ENCODE measurements around the gene SLC1A3.
"Not testable (repeated sequence)": the region's sequence is repeated elsewhere in the genome, so short reads cannot be mapped to it uniquely, and the experiment has no call there.

The SLC1A3 gene

DNA sequence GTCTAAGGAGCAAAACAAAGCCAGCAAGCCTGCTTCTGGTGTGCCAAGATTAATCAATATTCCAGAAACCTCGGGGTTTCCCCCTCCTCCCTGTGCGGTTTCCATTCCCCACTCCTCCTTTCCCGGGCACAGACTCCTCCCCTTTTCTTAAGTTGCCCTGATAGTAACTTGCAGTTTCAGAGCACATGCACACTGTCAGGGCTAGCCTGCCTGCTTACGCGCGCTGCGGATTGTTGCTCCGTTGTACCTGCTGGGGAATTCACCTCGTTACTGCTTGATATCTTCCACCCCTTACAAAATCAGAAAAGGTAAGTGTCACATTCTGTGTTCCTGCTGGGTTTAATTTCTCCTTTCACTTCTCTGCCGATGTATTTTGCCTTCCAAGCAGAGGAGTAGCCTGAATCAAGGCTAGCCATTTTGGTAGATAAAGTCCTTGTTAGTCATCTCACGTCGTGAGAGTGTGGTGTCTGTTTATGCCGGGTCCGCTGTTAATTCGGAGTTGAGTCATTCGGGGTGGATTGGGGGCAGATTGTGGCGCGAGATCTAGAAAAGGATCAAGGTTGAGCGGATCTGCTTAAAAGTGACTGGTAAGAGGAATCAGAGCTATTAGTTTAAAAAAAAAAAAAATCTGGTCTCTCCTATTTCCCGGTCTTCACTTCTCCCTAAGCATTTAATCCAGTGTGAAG is at the start of gene SLC1A3:
TSS of gene SLC1A3 (plus strand) at position 179 of the 686 bp plus-strand sequence. CDS start 1,818 bp downstream, outside the sequence.
- DNase-seq (ENCODE audit: low read depth) = no peak

DNA sequence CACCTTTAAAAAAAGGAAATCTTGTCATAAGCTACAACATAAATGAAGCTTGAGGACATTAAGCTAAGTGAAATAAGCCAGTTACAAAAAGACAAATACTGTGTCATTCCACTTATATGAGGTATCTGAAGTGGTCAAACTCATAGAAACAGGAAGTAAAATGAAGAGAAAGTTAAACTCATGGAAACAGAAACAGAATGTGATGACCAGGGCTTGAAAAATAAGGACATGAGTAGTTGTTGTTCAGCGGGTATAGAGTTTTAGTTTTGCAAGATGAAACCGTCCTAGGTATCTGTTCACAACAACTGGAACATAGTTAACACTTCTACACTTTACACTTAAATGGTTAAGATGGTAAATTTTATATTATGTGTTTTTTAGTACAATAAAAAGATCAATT is 47.8 kb upstream of the SLC1A3 start:
- no peak for DNase-seq (ENCODE audit: low read depth)

DNA sequence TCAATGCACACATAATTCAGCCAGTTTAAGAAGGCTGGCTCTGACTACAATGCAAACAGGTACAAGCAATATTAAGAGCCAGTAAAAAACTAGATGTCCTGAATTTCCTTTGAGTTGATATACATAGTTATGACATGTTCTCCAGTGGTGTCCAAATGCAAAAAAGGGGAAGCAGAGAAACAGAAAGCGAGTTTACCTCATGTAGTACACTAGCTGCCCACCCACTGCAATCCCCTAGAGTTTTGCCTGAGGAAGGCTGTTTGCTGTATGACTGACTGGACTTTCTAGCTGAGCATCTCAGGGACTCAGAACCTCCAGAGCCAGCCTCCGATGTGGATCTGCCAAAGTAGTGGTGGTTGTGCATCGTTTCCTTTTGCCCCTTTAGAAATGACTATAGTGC is 44.8 kb upstream of the SLC1A3 start:
- DNase-seq (ENCODE audit: low read depth) = no peak

DNA sequence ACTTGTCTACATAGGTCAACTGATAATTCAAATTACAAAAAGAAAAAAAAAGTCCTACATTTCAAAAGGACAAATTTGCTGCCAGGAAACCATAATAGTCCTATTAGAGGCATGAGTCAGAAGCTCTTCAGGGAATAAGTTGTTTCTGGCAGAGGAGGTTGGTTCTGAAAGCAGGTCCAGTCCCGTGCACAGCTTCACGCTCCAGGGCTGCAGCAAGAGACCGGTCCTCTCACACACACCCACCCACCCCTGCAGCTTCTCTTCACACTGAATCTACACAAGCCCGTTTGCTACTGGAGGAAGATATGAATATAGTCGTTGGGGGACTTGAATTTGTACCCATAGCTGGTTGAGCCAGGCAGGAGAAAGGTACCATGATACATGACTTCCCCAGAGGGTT is 36.9 kb upstream of the SLC1A3 start:
- no peak for DNase-seq (ENCODE audit: low read depth)

DNA sequence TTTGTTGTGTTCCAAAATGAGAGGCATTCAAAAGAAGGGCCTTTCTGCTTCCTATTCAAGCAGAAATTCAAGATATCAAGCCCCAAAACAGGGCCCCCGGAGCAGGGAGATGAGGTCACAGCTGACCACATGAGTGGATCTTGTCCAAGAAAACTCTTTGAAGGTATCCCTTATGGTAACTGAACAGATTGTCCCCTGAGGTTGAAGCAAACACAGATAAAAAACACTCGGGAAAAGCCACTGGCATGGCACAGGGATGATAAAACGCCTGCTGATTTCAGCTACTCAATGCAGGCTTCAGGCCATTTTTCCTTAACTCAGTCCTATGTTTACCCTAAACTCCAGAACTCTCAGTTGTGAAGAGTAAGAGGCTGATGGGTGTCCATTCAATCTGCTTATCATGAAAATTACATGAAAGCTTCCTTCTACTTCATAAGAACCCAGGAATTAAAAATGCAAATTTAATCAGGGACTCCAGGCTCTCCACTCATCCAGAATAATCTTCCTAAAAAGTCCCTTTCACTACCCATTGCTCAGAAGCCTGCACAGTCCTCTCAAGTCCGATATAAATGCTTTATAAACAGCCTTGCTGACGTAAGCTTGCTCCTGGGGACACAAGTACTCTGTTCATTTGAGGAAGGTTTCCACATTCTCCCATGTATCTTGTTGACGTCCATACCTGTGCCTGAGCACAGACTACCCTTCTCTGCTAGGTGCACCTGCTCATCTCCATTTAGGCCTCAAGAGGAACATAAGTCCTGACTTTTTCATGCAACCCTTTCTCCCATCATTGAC is 35.9 kb upstream of the SLC1A3 start:
- DNase-seq (ENCODE audit: low read depth) = no peak

DNA sequence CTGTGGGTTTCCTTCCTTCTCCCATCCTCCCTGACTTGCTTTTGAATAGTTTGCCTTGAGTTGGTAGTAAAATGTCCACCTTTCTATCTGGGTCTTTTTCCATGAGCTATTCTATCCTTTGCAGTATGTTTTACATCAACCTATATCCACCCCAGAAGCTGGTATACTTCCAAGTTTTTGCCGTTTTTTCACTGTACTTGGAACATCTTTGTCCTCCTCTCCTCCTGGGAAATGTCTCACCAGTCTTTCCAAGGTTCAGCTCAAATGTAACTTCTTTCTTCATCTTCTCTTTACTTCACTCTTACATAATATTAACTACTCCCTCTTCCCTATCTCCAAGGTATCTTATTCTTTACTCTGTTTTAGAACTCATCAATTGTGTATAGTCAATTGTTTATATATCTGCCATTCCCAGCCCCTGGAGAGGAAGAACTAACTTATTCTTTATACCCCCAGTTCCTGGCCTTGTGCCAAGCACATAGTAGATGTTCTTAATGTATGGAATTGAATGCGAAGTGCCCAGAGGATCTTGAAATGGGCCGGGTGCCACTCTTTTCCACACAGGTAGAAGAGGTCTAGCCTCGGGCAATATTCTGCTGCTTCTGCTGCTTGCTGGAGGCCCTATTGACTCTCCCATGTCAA is 34.9 kb upstream of the SLC1A3 start:
- no peak for DNase-seq (ENCODE audit: low read depth)

DNA sequence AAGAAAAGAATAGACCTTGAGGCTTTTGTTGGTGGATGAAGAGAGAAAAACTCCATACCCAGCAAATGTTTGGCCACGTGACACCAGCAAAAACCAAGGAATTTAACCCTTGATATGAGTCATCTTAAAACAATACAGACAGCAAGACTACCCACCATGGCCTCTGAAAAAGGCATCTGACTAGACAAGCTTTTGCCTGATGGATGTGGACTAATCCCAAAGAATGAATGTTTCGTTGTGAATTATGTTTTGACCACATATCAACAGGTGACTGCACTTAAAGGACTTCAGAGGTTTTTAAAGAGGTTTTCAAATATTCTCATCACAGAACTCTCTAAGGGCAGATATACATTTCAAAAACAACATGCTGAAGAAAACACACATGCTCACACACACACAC is 33.0 kb upstream of the SLC1A3 start:
- DNase-seq (ENCODE audit: low read depth) = no peak

DNA sequence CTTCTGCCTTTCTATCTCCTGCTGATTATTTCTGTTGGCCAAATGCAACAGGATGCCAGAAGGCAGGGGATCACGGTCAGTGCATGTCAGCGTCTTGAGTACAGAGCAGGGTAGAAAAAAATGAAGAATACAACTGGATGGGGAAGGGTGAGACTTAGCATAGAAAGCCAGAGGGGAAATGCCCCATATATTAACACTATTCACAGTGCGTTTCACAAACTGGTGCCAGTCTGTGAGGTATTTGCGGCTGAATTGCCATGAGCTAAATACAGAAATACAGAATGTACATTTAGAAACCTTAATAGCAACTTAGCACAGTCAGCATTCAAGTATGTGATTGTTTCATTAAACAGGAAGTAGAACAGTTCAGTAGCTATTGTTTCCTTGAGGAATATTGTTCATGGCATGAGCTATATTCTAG is 31.0 kb upstream of the SLC1A3 start:
- DNase-seq (ENCODE audit: low read depth) = no peak

DNA sequence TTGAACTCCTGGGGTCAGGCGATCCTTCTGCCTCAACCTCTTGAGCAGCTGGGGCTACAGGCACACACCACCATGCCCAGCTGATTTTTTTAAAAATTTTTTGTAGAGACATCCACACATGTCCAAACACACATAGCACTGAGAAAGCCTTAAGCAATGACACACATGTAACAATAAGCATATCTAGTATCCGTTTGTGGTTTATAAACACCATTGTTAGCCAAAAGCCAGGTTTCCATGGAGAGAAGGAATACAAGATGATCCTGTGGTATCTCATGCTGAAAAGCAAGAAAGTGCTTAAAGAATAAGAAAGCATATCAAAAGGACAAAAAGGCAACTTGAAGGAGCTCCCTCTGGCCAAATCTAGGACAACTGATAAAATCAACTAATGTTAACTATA is 29.7 kb upstream of the SLC1A3 start:
- DNase-seq (ENCODE audit: low read depth) = no peak

DNA sequence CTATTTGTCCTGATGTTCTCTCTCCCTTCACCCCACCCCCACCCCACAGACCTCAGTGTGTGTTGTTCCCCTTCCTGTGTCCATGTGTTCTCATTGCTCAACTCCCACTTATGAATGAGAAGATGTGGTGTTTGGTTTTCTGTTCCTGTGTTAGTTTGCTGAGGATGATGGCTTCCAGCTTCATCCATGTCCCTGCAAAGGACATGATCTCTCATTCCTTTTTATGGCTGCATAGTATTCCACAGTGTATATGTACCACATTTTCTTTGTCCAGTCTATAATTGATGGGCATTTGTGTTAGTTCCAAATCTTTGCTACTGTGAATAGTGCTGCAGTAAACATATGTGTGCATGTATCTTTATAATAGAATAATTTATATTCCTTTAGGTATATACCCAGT is 26.5 kb upstream of the SLC1A3 start:
- DNase-seq (ENCODE audit: low read depth) = not testable (repeated sequence)

DNA sequence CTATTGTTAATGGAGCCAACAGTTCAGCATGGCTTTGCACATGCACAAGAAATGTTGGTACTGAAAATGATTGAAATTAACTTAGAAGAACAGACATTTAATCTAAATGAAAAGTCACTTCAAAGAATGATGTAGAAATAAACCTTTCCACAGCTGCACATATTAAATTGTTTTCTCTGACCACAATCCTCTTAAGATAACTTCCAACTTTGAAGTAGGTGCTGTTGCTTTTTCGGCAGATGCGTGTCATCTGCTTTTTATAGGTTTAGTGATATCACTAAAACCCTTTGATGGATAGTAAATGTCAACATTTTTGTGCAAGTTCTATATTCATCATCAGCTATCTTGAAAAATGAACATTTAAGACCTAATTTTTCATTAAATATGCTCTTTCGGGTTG is 25.3 kb upstream of the SLC1A3 start:
- no peak for DNase-seq (ENCODE audit: low read depth)

DNA sequence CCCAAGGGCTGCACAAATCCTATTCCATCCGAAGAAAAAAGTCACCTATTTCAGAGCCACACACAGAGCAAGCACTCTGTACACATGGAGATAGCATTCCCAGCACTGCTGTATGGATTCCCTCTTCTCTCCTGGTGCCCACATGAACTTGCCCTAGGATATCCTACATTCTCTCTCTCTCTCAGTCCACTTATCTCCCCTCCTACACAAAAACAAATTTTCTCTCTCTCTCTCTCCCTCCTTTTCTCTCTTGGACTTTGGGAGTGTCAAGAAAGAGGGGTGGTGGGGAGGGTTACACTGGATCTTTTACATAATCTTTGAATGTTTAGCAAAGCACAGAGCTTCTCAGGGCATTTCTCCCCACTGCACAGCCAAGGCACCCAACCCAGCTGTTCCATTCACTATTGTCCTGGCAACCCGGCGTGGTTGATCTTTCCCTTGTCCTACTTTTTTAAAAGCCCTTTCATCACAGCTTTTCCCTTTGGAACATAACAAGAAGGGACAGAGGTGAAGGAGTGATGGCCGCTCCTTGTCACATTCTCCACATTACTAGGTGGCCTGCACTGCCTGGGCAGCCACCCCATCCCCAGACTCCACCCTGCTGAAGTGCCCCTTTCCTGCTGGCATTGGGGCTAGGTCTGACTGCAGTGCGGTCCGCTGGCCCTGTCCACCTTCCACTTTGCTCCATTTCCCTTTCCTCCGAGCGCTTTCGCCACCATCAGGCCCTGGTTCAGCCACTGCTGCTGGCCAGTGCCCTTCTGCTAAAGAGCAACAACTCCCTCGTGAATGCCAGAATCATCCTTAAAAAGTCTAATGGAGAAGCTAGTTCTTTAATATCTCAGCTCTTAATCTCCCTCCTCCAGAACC is 22.2 kb upstream of the SLC1A3 start:
- no peak for DNase-seq (ENCODE audit: low read depth)

DNA sequence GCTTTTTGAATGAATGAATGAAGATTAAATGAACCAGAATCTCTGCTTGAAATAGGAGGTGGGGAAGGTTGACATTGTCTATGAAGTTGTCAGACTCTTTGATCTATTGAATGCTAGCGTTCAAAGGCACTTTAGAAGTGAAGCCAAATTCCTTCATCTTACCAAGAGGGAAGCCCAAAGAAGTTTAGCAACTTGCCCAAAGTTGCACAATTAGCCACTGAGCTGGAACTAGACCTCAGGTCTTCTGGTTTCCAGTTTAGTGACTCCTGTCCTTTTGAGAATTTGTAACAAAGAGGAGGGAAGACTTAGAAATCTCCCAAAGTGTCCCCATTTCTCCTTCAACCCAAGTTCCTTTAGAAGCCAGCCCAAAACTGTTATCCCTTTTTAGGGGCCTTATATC is 20.7 kb upstream of the SLC1A3 start:
- DNase-seq (ENCODE audit: low read depth) = no peak

DNA sequence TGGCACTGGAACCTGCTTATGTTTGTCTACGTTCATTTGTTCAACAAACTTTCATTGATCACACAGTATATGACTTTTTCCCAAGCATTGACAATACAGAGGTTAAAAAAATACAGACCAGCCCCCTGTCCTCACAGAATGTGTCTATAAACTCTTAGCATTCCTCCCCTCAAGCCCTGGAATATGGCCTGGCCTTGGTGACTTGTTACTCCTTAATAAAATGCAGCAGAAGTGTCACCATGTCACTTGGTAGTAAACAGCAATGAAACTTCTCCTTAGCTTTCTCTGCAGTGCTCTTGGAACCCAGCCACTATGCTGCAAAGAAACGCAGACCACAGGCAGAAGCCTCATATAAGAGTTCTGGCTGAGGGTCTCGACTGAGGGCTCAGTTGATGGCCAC is 19.1 kb upstream of the SLC1A3 start:
- DNase-seq (ENCODE audit: low read depth) = no peak

DNA sequence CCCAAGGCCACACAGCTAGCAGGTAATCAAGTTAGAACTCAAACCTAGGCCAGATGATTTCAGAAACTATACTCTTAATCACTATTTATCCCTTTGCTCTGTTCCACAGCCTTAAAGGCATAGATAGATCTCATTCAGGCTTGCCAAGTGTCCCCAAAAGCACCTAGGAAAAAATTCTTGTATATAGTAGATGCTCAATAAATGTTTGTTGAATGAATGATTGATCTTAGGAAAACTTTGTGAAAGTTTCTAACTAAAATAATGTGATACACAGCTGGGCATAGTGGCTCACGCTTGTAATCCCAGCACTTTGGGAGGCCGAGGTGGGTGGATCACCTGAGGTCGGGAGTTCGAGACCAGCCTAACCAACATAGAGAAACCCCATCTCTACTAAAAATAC is 16.7 kb upstream of the SLC1A3 start:
- not testable (repeated sequence) for DNase-seq (ENCODE audit: low read depth)

DNA sequence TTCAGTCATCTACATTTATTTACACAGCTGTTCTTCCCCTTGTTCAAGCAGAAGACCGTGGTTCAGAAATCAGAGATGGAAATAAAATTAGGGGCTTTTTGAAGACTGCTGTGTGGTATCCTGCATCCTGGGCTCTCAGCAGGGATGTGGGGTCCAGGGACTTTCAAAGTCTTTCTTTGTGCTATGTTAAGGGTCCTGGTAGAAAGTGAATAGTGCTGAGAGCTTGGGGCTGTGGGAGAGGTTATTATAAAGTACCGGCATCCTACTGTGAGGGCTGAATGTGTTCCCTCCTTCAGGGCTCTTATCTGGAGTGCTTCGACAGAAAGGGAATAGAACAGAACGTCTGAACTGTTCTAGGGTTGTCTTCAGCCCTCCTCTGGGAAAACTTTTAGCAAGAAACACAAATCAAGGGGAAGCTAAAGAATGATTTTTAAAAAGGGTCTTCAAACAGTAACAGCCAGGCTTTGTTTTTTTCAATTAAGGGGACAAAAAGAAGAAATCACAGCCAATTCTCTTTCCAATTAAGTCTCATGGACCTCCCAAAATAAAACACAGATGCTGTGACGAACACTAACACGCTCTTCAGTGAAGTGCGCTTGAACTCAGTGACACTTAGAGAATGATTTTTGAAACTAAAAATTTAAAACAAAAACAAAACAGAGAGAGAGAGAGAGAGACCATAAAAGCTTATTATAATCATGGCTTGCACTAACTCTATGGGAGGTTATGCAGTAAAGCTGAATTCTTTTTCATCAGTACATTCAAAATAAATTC is 15.7 kb upstream of the SLC1A3 start:
- no peak for DNase-seq (ENCODE audit: low read depth)

DNA sequence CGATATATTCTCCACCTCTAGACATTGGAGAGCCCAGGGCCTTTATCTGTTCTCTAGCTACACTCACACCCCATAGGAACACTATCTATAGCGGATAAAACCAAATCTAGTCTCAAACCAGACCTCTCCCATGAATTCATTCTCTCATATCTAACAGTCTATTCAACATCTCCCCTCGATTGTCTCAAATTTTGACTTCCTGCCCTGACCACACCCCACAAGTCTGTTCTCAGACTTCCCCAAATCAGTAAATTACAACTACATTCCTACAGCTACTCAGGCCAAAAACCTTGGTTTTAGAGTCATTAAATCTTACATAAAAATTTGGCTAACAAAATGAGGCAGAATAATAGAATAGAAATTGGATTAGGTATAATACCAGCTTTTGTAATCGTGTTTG is 12.5 kb upstream of the SLC1A3 start:
- DNase-seq (ENCODE audit: low read depth) = no peak

DNA sequence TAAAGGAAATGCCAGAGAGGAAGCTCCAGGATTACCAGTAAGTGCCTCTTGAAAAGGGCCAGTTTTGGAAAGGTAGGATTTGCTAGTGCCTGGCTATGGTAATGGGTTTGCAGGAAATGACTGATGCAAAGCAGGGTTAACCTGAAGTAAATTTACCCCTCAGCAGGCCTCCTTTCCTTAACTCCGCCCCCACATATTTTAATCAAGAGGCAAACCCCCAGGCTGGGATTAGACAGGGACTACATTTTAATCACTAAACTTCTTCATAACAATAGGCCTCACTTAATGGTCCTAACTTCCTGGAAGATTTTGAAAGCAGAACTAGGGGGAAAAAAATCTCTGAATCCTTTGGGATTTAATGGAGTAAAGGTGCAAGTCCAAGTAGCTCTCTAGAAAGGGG is 10.2 kb upstream of the SLC1A3 start:
- no peak for DNase-seq (ENCODE audit: low read depth)

DNA sequence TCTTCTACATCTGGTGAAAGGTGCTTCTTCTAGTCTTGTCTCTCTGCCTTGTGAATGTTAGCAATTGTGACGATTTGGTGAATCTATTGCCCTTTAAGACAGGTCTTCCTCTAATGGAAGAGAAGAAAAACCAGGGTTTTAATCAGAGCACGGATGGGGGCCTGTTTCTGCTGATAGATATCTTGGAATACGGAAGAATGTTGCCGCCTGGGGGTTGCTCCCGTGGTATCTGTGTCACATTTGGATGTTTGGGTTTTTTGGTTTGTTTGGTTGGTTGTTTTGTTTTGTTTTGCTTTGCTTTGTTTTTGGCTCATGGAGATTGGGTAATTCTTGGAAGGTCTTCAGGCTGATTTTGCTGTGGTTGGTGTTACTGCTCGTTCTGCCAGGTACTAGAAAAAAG is 9.7 kb upstream of the SLC1A3 start:
- no peak for DNase-seq (ENCODE audit: low read depth)

DNA sequence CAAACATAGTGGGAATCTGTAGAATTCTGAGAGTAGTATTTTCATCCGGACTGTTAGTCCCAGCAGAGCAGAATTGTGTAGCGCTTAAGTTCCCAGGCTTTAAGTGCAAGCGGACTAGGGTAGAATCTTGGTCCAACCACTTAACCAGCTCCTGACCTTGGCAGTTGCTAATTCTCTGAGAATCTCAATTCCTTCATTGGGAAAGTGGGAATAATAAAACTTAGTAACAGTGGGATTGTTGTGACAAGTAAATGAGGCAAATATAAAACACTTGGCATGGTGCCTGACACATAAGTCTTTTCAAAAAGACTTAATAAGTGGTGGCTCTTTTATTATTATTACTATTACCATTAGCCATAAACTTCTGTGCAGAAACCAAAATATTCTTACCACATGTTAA is 8.4 kb upstream of the SLC1A3 start:
- no peak for DNase-seq (ENCODE audit: low read depth)

DNA sequence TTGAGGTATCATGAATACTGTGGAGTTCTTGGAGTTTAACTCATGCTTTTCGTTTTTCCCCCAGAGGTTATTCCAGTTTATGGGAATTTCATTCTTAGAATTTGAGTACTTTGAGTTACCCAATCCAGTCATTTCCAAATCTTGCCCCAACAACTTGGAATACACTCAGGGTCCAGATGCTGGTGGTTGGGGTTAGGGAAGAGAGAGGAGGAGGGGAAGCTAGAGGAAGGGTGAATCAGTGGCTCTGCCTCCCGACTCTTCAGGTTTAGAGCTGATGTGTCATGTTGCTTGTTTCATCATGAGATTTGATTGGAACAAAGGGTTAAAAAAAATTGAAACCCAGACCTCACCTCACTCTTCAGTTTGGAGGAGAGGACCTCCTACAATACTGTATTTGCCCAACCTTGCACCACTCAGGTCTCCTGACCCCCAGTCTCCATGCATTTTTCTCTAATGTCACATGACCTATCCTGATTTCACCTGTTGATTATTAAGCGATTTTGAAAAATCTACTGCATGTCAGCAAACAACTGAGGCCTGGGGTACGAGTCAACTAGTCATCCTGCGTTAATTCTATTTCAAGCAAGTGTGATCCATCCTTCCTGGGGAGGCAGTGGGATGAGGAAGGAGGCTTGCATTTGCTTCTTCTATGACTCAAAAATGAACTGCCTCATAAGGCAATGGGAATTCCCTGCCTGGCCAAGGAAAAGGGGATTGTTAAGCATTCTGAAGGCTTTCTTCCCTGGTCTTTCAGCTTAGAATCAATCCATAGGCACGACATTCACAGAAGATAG is 6.2 kb upstream of the SLC1A3 start:
- DNase-seq (ENCODE audit: low read depth) = no peak
